Cardiac fibroblast (primary cell): Measurements from ENCODE around the gene CYP4V2.

Experiments
- DNase-seq, 2 donors: peaks; one replicate each; pipeline versions ENCODE4 v3.0.0 to v3.0.0-alpha.2; 2010; ENCODE audit warnings: low read depth in 2 of 2
- H3K4me3 ChIP-seq, 2 donors: replicated peaks in 1 of 2; 1 replicate in 1 of 2; 2 replicates in 1 of 2; pipeline ENCODE4 v1.5.1; 2011; ENCODE audit warnings: low read depth in 2 of 2, low read length in 2 of 2, mild to moderate bottlenecking in 2 of 2, moderate library complexity in 1 of 2
- TF ChIP-seq, protein P1 (sequence below): IDR thresholded peaks from one replicate; pipeline ENCODE4 v1.5.1; 2011; ENCODE audit warnings: low read depth, mild to moderate bottlenecking, low read length, inconsistent platforms

CYP4V2 gene

DNA sequence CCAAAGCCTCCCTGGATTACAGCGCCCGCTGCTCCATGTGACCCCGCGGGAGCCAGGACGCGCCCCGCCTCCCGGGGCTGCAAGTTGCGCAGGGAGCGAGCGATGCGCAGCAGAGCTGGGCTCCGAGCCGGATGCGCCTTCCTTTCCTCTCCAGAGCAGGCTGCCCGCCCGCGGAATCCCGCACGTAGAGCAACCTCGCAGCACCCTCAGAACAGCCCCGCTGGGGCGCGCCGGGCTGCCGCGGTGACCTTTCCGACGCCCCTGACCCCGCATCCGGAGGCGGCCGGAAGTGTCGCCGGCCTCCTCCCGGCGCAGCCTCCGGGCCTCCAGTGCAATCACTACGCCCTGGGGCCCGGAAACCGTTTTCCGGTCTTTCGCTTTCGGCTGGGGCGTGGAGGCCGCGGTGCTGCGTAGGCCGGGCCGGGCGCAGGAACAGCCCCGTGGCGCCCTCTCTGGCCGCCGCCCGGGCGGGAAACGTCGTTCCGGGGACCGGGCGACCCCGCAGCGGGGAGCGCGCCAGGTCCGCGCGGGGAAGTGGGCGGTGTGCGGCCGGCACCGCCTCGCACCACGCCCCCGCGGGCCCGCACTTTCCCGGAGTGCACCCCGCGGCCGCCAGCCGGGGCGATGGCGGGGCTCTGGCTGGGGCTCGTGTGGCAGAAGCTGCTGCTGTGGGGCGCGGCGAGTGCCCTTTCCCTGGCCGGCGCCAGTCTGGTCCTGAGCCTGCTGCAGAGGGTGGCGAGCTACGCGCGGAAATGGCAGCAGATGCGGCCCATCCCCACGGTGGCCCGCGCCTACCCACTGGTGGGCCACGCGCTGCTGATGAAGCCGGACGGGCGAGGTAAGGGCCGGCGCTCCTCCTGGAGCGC is at the start of gene CYP4V2:
Gene CYP4V2, plus strand, starts transcription at position 368 of the 866 bp plus-strand sequence. Its CDS starts 257 bp downstream, at position 625.
- H3K4me3 ChIP-seq: peak within 1 kb of the TSS; percentile 81 to 84
- TF ChIP-seq, protein P1, sequence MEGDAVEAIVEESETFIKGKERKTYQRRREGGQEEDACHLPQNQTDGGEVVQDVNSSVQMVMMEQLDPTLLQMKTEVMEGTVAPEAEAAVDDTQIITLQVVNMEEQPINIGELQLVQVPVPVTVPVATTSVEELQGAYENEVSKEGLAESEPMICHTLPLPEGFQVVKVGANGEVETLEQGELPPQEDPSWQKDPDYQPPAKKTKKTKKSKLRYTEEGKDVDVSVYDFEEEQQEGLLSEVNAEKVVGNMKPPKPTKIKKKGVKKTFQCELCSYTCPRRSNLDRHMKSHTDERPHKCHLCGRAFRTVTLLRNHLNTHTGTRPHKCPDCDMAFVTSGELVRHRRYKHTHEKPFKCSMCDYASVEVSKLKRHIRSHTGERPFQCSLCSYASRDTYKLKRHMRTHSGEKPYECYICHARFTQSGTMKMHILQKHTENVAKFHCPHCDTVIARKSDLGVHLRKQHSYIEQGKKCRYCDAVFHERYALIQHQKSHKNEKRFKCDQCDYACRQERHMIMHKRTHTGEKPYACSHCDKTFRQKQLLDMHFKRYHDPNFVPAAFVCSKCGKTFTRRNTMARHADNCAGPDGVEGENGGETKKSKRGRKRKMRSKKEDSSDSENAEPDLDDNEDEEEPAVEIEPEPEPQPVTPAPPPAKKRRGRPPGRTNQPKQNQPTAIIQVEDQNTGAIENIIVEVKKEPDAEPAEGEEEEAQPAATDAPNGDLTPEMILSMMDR: no peak
- peak; percentile 80 to 88 for DNase-seq

DNA sequence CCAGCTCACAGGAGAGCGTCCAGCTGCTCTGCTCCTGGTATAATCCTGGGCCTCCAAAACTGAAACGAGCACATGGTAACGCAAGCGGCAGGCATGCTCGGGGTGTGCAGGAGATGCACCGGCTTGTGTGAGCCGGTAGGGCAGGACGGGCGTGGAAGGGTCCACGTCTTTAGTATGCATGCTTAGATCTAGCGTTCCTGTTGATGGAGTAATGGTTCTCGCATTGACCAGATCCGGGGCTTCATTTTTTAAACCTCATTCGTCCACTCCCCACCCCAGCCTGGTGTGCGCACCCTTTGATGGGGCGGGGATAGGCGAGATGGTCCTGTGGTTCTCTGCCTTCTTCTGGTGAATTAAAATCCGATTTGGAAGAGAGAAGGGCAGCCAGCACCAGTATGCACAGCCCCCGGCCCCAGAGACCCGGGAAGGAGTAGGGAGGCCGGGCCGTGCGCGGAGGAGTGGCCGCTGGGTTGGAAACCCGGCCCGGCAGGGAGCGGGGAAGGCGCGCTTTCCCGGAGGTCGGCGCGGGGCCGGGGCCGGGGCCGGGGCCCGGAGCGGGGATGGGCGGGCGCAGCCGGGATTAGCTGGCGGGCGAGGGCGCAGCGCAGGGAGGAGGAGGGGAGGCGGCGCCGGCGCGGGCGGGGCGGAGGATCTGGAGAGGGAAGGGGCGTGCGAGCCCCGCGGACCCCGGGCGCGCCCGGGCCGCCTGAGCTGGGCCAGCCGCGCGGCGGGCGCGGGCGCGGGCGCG is 47.0 kb upstream of the CYP4V2 start:
- DNase-seq: peak; percentile 53 to 63
- TF ChIP-seq, protein P1: peak; percentile 22
- peak overlapping the region; percentile 55 to 59 for H3K4me3 ChIP-seq

DNA sequence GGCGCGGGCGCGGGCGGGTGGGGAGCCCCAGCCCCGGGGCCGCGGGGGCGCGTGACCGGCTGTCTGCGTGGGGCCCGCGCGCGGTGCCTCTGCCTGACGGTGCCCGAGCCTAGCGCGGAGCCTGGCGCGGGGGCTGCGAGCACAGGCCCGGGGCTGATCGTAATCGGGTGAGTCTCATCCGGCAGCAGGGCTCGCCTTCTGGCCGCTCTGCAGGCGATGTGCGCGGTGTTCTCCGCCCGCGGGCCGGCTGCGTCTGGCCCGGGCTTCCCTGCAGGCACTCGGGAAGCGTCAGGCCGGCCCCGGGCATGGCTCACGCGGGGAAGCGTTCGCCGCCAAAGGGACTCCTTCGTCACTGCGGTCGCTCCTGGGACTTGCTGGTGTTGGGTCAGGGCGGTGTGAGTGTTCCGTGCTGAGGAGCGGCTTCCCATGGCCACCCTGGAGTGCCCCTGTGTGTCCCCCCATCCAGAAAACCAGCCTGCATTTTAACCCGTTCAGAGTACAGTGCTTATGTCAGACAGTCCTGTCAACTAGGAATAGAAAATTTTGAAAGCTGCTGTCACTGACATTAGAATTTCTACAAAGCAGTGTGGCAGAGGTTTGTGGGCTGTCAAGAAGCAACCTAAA is 46.3 kb upstream of the CYP4V2 start:
- H3K4me3 ChIP-seq: peak overlapping the region; percentile 45 to 59
- TF ChIP-seq, protein P1: no peak
- DNase-seq: peak; percentile 56 to 69

DNA sequence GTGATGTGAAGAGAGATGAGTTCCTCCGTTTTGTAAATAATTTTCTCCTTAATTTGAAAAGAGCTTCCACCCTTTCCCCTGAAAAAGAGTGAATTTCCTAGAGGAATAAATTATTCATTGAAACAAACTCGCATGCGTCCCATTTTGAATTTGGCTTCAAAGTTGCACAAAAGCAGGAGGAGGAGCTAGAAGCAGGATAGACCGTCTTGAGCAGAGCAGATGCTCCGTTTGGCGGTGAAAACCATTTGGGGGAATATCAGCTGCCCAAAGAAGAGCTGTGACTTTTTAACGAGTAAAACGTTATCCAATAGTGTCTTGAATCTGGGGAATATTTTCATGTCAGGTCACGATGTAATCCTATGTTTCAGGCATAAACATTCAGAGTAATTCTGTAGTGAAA is 44.9 kb upstream of the CYP4V2 start:
- no peak overlapping the region for H3K4me3 ChIP-seq
- DNase-seq: no peak
- TF ChIP-seq, protein P1: no peak

DNA sequence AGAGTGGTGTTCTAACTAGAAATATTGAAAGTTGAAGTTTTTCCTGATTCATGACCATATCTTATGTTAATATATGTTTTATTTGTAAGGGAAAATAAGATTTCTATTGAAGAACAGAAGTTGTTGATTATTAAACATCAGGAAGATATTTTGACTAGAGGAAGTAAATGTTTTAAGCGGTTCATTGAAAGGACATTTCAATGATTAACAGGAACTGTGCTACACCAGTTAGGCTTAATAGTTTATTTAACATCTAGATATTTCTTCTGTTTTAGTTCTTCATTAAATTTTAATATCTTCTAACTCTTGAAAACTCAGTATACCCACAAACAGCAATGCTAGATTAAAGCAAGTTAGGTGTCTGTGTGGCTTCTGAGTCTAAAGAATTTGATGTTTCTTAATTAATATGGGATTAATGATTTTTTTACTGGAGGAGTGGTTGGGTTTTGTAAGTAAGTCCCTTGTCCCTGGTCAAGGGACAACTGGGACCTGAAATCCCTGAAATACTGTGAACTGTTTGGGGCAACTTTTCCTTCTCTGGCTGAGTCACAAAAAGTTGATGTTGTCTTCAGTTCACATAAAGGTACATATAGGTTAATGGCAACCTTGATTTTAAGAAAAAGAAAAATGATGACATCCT is 42.9 kb upstream of the CYP4V2 start:
- no peak for DNase-seq
- no peak overlapping the region for H3K4me3 ChIP-seq
- TF ChIP-seq, protein P1: no peak

DNA sequence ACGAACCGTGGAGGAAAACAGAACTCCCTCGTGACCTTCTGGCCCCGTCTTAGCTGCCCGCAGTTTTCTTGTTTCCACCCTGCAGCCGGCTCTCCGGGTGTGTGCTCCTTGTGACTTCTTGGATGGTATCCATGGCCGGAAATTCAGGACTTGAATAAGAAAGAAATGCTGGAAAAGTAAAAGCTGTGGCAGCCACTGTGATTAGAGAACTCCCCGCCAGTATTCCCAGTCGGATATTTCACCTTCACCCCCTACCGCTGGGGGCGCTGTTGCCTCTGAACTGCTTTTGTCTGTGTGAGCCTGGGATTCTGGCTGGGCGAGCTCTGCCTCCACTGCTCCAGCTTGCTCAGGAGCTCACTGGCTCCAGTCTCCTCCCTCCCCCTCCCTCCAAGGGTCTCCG is 41.5 kb upstream of the CYP4V2 start:
- H3K4me3 ChIP-seq: peak overlapping the region in 1 of 2 donors; percentile 10
- TF ChIP-seq, protein P1: peak; percentile 64
- peak; percentile 55 to 86 for DNase-seq
